Esophagus squamous epithelium (tissue), 5 donors: ENCODE measurements around the gene SPATA33. TPM values are rescaled to one million over a fixed set of nuclear protein-coding genes. Genes with fewer than 3 reads are reported as not detected.
"Not testable (repeated sequence)": the region's sequence is repeated elsewhere in the genome, so short reads cannot be mapped to it uniquely, and the experiment has no call there.

Experiments
- DNase-seq: peaks from one replicate; lab custom pipeline; 2025; lab: John Stamatoyannopoulos, UW
- H3K27ac ChIP-seq, 4 donors: fragments of 200-600 bp; sonication (generic); one replicate each; pipeline ENCODE4 v1.5.1; 2016 to 2019; ENCODE audit warnings: mild to moderate bottlenecking in 1 of 4
- H3K27me3 ChIP-seq, 4 donors: fragments of 200-600 bp; sonication (generic); 1 replicate in 3 of 4; 2 replicates in 1 of 4; pipeline versions ENCODE4 v1.5.1 to v1.6.0; 2017 to 2021; ENCODE audit warnings: antibody characterized with exemption in 1 of 4
- H3K36me3 ChIP-seq, 3 donors: fragments of 200-600 bp; sonication (generic); one replicate each; pipeline ENCODE4 v1.5.1; 2016 to 2019
- H3K4me1 ChIP-seq, 3 donors: fragments of 200-600 bp; sonication (generic); one replicate each; pipeline ENCODE4 v1.5.1; 2017 to 2019
- H3K4me3 ChIP-seq, 4 donors: fragments of 200-600 bp; sonication (generic); 1 replicate in 3 of 4; 2 replicates in 1 of 4; pipeline ENCODE4 v1.5.1; 2016 to 2019; ENCODE audit warnings: mild to moderate bottlenecking in 2 of 4, moderate library complexity in 1 of 4
- H3K9me3 ChIP-seq, 3 donors: fragments of 200-600 bp; sonication (generic); one replicate each; pipeline ENCODE4 v1.5.1; 2016 to 2019
- POLR2A ChIP-seq, 4 donors: fragments of 450-650 bp; IDR thresholded peaks; one replicate each; pipeline ENCODE4 v1.6.1; 2017; ENCODE audit warnings: antibody characterized with exemption in 4 of 4, mild to moderate bottlenecking in 4 of 4, moderate library complexity in 3 of 4
- WGBS, 2 donors: methylation state at CpG; one replicate each; pipeline ENCODE4 v1.1.5; 2018; 5-methylcytosine and 5-hydroxymethylcytosine counted together
- intact Hi-C: fragments of 100-400 bp; cut with DNase I; formaldehyde crosslinking; loops from one replicate; pipeline ENCODE4 v1.15.0; 2022
- total RNA-seq, 4 donors: library from RNA; depleted of rRNA; stranded (reverse); fragments of >200 nt; gene quantifications; one replicate each; pipeline ENCODE4 v1.1.0, GENCODE V29; 2016
- TF ChIP-seq, protein P1 (sequence below), 6 experiments: fragments of 450-650 bp in 4 of 6; fragments of 200-600 bp in 2 of 6; sonication (generic) in 2 of 6; IDR thresholded peaks; one replicate each; pipeline ENCODE4 v1.5.1; 2016 to 2019; ENCODE audit warnings: antibody characterized with exemption in 6 of 6, mild to moderate bottlenecking in 4 of 6, moderate library complexity in 4 of 6
- donor health status: DM: yes; HTN: yes; CAD: no.

SPATA33 gene
- total RNA-seq, 4 donors from 2014 or later = 1.8 to 4.9 (median 2.8) TPM

GRCh38 chr16:89693289-89693731, 35.7 kb downstream of the SPATA33 start:
- peaks cover 20 to 93% (median 35%) of the 10 kb centered on the region in 3 donors for H3K36me3 ChIP-seq
- DNase-seq = no peak
- intact Hi-C loops = no loop called here
- H3K27ac ChIP-seq = no peak overlapping the region
- H3K9me3 ChIP-seq = no peaks in the 10 kb centered on the region
- no peak for TF ChIP-seq POLR2A (IDR thresholded peaks at IDR 0.05)
- TF ChIP-seq, protein P1, sequence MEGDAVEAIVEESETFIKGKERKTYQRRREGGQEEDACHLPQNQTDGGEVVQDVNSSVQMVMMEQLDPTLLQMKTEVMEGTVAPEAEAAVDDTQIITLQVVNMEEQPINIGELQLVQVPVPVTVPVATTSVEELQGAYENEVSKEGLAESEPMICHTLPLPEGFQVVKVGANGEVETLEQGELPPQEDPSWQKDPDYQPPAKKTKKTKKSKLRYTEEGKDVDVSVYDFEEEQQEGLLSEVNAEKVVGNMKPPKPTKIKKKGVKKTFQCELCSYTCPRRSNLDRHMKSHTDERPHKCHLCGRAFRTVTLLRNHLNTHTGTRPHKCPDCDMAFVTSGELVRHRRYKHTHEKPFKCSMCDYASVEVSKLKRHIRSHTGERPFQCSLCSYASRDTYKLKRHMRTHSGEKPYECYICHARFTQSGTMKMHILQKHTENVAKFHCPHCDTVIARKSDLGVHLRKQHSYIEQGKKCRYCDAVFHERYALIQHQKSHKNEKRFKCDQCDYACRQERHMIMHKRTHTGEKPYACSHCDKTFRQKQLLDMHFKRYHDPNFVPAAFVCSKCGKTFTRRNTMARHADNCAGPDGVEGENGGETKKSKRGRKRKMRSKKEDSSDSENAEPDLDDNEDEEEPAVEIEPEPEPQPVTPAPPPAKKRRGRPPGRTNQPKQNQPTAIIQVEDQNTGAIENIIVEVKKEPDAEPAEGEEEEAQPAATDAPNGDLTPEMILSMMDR (IDR thresholded peaks at IDR 0.05) = no peak
- no peak overlapping the region for H3K4me3 ChIP-seq
- WGBS, 2 donors = 80 to 95% methylated on average over 1 to 4 of the region's 11 CpGs
- H3K4me1 ChIP-seq = peaks cover 0 to 8% (median 4%) of the 10 kb centered on the region in 3 donors
- no peaks in the 10 kb centered on the region for H3K27me3 ChIP-seq

GRCh38 chr16:89693931-89694783, 36.5 kb downstream of the SPATA33 start:
- peaks cover 0 to 5% (median 4%) of the 10 kb centered on the region in 3 donors for H3K4me1 ChIP-seq
- H3K9me3 ChIP-seq = no peaks in the 10 kb centered on the region
- TF ChIP-seq, protein P1 (IDR thresholded peaks at IDR 0.05) = no peak
- no peak for TF ChIP-seq POLR2A (IDR thresholded peaks at IDR 0.05)
- peaks cover 20 to 90% (median 35%) of the 10 kb centered on the region in 3 donors for H3K36me3 ChIP-seq
- no peak for DNase-seq
- no peak overlapping the region for H3K4me3 ChIP-seq
- H3K27ac ChIP-seq = no peak overlapping the region
- 60 to 83% methylated on average over 2 of the region's 32 CpGs for WGBS, 2 donors
- no peaks in the 10 kb centered on the region for H3K27me3 ChIP-seq
- intact Hi-C loops = no loop called here

DNA sequence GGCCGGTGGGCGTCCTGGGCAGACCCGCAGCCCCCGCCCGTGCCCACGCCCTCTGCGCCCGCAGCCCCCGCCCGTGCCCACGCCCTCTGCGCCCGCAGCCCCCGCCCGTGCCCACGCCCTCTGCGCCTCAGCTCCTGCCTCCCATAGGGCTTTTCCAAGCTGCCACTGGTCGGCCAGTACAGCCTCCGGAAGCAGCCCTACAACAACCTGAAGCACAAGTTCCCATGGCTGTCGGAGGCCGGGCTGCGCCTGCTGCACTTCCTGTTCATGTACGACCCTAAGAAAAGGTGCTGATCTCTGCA, 37.1 kb downstream of the SPATA33 start:
- DNase-seq, H3K27ac ChIP-seq, H3K4me1 ChIP-seq, H3K4me3 ChIP-seq, intact Hi-C loops, H3K27me3 ChIP-seq, H3K9me3 ChIP-seq: not testable (repeated sequence)
- peaks cover 20 to 84% (median 35%) of the 10 kb centered on the region in 3 donors for H3K36me3 ChIP-seq
- 70 to 100% methylated on average over 1 to 2 of the region's 23 CpGs for WGBS, 2 donors

GRCh38 chr16:89695086-89695874, 37.6 kb downstream of the SPATA33 start:
- no peaks in the 10 kb centered on the region for H3K27me3 ChIP-seq
- no peak for DNase-seq
- no peaks in the 10 kb centered on the region for H3K9me3 ChIP-seq
- TF ChIP-seq, protein P1 (IDR thresholded peaks at IDR 0.05) = no peak
- TF ChIP-seq POLR2A (IDR thresholded peaks at IDR 0.05) = no peak
- H3K4me3 ChIP-seq = no peak overlapping the region
- H3K4me1 ChIP-seq = peaks cover 7 to 15% (median 10%) of the 10 kb centered on the region in 3 donors
- H3K27ac ChIP-seq = no peak overlapping the region
- WGBS, 2 donors = 100% methylated on average over 1 of the region's 31 CpGs; no CpG with 5 or more reads in 1 of the 2 donors
- peaks cover 15 to 79% (median 34%) of the 10 kb centered on the region in 3 donors for H3K36me3 ChIP-seq
- intact Hi-C loops = no loop called here

- peaks cover 10 to 71% (median 27%) of the 10 kb centered on the region in 3 donors for H3K36me3 ChIP-seq
- 62 to 94% methylated on average over 3 to 4 of the region's 25 CpGs for WGBS, 2 donors
- H3K27ac ChIP-seq = peak overlapping the region in 1 of 4 donors; percentile 21
- intact Hi-C loops = no loop called here
- no peaks in the 10 kb centered on the region for H3K9me3 ChIP-seq
- no peak overlapping the region for H3K4me3 ChIP-seq
- no peaks in the 10 kb centered on the region for H3K27me3 ChIP-seq
- TF ChIP-seq POLR2A (IDR thresholded peaks at IDR 0.05) = no peak
- TF ChIP-seq, protein P1 (IDR thresholded peaks at IDR 0.05) = no peak
- H3K4me1 ChIP-seq = peaks cover 12 to 23% (median 18%) of the 10 kb centered on the region in 3 donors
- no peak for DNase-seq
These were observed 38.4 kb downstream of the SPATA33 start for GRCh38 chr16:89695875-89696669.
